Eye (tissue), 1 donor: ENCODE measurements around the gene STOML3.

Experiments used
- DNase-seq: peaks from one replicate; pipeline ENCODE4 v3.0.0-alpha.2; 2015

STOML3 gene

DNA sequence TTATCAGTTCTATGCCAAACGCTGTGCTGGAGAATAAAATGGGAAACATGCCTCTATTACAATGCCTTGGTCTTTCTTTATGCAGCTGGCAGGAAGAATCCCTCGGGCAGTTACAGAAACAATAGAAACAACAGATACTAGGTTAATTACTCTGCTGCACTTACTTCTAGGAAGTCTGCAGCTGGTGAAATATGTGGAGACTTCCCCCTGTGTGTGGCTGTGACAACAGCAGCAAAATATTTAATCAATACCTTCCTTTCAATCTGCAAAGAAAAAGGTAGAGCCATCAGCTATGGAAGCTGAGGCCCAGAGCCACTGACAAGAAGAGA is 9.9 kb downstream of the STOML3 start:
- peak; percentile 56 for DNase-seq

DNA sequence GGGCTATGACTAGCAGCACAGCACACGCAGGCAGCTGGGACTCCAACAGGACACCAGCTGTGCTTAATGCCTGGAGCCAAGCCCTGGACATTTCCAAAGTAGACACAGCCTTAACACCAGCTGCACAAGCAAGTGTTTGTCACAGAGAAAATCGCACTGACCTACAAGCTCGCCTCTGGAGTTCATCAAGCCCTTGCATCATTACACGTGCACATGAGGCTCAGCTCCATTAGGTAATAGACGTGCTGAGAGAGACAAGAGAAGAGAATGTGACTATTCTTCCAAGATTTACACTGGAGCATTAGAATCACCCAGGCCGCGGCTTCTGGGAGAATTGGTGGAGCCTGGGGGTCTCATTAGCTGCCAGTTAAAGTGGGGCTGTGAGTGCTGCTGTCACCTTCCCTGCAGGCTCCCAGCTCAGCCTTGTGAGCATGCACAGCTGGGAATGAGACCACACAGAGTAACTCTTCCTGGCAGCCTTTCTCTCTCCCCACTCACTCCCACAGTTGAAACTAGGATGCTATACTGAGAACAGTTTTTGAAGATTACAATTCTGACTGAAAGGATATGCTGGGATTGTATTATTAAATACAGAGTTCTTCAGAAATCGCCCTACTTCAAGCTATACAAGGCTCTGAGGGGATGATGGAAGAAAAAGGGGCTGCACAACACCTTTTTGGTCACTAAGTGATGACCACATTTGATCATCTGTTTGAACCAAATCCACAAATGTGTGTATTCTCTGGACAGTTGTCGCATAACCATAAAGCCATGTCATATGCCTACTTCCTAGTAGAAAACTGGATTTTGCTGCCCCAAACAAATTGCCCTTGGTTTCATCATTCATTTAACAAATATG is 10.5 kb downstream of the STOML3 start:
- DNase-seq = peak; percentile 93

DNA sequence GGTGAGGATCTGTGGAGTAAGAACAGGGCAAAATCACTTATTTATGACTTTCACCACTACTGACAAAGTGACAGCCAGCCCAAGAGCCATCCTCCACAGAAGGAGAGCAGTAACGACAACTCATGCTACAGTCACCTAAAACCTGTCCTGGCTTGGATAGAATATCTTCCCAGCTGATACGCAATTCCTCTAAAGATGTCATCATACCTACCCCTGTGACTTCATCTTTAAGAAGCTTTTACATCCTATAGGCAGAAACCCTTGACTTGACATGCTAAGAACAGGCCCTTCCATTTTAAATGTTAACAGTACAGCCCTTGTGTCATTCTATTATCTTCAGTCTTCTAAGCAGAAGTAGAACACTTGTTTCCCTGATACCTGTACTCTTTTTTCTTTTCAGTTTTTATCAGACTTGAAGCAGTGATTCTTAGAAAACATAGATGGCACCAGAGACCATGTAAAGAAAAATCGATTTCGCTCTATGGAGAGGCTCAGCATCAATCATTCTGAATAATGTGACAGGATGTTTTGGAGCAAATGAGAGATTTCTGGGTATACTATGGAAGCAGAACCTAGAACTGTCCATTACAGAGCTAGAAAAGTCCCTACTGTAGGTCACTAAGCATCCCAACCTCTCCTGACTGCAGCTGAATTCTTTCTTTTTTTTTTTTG is 20.1 kb downstream of the STOML3 start:
- DNase-seq = peak; percentile 11

DNA sequence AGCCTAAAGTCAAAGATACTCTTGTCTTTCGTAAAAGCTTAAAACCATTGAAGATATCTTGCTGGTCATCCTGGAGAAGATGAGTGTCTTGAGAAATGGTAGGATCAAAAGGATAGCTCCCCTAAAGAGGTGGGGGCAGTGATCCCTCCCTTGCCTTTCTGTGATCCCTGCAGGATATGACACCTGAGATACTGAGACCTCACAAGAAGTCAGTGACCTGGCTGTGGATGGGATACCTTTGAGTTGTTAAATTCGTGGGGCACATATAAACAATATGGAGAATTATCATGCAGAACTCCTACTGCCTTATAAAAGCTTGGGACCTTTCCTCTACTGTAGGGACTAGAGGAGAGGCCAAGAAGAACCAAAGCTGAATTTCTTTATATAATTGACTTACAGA is 21.4 kb downstream of the STOML3 start:
- no peak for DNase-seq

DNA sequence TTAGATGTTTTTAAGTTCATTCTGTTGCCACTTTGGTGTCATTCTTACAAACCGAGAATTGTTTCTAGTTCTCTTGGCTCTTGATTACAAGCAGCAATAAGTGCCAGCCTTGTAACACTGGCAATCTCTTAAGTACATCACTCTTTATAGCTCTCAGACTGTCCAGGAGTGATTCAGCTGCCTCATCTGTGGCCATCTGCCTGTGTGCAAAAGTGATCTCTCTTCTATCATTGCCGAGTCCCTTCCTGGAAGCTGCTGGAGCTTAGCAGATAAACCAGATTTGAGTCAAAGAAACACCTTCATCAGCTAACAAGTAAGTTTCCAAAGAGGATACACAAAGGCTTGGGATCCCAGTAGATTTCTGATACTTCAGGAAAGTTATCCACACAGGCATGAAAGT is 23.2 kb downstream of the STOML3 start:
- no peak for DNase-seq

DNA sequence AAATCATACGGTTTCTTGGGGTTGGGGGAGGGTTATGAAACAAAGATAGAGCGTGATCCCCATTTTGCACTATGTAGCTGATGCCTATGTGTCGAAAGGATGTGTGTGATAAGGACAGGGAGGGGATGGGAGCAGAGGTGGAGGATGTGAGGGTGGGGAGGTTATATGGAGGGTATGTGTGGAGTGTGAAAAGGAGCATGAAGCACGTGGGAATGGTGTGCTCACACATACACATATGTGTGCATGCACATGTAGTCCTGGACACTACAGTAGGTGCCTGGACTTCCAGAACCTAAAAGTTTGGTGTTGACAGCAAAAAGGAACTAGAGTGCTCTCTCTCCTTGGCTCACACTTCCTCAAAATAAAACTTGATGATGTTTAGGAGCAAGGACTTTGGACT is 25.4 kb downstream of the STOML3 start:
- no peak for DNase-seq

DNA sequence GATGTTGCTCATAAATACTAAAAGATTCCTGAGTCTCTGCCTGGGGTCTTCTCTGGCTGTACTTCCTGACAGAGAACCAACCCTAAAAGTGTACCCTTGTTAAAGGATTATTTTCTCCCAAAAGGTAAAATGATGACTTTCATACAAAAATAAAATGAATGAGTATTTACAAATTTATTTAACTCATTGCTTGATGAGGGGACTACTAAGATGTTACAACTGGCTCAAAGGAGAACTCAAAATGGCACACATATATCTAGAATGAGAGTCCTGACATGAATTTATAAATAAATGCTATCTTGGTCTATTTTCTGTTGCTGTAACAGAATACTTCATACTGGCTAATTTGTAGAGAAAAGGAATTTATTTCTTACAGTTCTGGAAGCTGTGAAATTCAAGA is 30.5 kb downstream of the STOML3 start:
- DNase-seq = no peak

DNA sequence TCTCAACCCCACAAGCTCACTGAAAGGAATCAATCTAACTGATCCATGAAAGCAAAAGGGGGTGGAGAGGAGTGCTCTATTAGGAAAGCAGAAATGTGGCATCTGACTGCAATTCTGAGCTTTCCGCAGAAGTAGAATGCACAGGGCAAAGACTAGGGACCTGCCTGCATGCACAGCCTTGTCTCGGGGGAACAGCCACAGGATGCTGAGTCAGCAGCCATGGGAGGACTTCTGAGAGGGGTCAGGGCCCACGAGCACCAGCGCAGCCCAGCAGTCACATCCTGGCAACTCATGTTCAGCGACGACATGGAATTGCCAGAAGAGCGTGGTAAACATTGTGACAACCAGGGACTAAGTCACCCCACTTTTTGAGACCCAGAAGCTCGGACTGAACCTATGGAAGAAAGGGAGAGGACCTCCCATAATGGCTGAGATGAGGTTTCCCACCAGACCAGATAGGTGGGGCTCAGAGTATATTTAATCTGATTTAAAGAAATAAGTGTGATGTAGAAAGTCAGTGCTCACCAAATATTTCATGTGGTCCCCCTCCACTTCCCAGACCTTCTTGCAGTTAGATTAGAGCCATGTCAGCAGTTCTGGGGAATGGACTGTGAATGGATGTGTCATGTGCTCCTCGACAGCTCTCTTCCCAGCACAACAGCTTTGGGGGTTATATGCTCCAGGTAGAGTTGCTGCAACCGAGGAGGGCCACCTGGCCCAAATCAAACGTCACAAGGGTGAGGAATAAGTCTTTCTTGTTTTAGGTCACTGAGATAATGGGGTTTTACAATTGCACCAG is 32.6 kb downstream of the STOML3 start:
- DNase-seq = no peak

DNA sequence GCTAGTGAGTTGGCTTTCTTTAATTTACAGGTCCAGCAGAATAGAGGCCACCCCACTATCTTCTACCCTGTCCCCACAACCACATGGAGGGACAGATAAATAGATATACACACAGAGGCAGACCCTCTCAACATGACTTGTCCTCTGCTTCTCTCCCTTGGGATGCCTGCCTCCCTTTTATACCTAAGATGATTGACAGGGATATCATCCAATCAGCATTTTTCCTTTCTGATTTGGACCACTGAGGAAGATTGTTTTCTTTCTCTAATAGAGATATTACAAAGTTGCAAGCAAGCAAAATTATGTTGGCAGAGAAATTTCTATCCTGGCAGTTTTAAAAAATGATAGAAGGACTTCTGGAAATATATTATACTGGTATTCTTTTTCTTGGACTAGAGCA is 35.8 kb downstream of the STOML3 start:
- no peak for DNase-seq

DNA sequence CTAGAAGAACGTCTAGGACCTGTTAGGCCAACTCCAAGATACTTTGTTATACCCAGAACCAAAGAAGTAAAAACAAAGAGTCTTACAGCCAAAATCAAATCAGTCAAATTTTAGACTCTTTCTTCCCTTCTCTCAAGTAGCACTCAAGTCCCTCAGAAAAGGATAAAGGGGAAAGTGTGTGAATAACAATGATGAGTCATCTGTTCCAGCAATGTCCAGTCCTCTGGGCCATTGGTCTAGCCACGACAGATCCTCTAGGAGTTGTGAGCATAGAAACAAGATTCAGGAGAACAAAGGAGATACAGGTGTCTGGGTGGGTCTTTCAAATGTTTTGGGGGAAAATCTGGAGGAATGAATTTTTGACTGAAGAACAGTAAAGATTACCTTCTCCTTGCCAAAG is 36.3 kb downstream of the STOML3 start:
- DNase-seq = no peak

DNA sequence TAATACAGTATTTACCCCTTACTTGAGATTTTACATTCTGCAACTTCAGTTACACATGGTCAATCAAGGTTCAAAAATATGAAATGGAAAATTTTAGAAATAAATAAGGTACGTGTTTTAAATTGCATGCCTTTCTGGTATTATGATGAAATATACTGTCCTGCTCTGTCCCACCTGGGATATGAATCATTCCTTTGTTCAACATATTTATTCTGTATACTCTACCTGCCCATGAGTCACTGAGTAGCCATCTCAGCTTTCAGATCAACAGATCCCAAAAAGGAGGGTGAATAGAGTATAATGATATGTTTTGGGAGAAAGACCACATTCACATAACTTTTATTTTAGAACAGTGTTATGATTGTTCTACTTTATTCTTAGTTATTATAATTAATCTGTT is 37.8 kb downstream of the STOML3 start:
- DNase-seq = no peak

DNA sequence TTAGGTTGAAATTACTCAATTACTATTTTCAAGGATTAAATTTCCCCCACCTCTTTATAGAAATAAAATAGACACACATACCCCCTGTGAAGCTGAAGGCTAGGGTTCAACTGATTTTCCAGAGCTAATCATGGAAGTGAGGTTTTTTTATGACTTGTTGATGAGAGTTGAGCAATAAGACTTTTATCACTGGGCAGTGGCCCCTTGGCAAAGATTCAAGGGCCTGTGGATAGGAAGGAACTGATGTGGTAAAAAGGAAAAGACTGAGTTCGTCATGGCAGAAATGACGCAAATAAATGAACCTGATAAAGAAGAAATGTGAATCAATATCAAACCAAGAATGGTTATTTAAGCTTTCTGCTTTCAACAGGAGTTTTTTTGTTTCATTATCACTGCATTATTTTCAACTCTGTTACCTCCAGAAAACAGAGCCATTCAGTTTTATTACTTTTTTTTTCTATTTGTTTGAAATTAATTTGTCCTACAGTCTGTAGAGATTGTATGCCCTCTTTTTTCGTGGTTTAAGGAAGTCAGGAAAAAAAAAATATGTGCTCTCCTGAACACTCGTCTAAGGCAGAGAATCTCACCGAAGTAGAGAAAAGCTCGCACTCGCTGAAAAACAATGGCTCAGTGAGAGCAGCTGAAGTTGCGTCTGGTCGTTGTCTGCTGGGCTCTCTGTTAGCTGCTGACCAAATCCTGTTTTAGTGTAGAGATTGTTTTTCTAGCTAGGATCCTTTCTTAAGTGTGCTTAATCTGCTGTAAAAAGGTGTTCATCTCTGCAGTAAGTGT is 38.9 kb downstream of the STOML3 start:
- DNase-seq = no peak

DNA sequence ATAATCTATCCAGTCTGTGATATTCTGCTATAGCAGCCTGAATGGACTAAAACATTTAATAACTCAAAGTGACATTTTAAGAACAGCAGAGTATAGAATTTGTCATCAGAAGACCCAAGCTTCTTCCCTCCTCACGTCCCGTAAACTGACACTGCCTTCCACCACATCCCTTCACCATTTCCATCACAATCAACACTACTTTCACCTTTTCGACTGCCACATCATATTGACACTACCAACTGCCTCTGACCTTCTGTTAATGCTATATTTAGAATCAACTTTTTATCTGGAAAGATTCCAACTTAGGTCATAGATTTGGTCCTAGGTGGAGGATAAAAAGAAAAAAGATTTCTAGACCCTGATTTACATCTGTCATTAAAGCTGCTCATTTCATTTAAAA is 39.6 kb downstream of the STOML3 start:
- no peak for DNase-seq

DNA sequence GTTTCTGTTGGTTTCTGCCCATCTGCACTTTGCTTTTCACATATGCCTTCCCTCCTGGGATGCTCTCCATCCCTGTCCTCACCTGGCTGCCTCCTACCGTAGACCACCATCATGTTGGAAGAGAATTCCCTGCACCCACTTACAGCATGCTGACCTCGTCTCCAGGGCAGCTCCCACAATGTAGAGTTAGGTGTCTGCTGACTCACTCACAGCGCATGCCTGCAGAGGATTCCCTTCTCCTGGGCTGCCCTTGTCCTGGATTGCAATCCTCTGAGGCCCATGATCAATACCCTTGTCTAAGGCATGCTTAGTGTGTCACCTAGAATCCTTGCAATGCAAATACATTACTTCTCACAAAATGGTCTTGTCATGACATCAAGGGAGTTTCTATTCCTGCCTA is 43.6 kb downstream of the STOML3 start:
- DNase-seq = no peak

DNA sequence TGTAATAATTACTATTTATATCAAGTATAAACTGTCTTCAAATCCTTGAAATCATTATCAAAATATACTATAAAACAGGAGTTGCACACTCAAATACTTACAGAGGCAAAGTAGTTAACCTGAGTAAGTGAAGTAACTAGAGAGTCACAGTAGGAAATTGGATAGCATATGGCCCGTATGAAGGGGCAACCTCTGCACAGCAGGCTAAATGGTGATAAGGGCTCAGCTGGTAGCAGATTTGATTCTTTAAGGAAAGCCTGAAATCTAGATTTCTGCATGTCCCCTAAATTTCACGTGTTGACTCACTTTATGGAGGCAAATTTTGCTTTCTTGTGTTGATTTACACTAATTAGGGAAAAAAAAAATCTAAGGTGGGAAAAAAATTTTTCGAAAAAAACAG is 46.4 kb downstream of the STOML3 start:
- DNase-seq = no peak

DNA sequence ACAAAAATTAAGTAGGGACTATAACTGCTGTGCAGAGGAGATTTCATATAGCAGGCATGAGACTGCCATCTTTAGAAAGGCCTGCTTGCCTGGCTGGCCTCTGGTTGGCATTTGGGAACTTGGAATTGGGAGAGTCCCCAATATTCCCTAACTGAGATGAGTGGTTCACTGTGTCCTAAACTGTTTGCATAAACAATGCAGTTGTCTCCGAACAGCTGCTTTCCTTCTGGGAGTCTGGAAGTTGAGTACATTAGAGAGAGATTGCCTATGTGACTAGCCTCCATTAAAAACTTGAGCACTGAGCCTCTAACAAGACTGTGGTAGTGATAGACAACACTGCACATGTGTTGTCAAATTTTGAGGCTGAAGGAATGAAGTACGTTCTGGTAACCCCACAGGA is 47.4 kb downstream of the STOML3 start:
- no peak for DNase-seq

DNA sequence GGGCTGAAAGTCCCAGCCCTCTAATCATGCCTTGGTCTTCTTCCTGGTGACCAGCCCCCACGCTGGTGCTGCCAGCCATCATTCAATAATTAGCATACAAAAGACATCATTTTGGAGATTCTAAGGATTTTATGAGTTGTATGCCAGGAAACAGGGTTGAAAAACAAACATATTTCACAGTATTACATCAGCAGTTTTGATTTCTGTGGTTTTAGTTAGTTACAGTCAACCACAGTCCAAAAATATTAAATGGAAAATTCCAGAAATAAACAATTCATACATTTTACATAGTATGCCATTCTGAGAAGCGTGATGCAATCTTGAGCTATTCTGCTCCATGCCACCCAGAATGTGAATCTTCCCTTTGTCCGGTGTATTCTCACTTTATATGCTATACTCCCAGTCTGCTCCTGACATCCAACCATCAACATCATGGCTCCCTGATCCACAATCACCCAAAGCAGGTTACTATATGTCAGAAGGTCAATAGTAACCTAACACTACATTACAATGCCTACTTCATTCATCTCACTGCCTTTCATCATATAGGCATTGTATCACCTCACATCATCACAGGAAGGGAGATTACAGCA is 49.2 kb downstream of the STOML3 start:
- peak; percentile 4 for DNase-seq

DNA sequence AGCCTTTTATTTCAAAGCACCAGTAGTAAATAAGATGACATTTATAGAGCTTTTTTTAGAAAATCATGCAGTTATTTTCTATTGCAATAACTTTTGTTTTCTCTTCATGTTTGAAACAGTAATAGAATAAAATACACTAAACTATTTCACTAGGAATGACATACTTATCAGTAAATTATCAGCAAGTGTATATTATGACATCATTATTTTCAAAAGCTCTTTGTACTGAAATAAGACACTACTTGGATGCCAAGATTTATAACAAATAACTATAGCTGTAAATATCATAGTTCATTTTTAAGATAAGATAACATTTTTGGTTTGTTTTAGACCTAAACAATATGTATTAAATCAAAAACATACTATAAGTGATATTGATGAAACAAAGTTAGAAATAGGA is 56.8 kb downstream of the STOML3 start:
- DNase-seq = no peak

DNA sequence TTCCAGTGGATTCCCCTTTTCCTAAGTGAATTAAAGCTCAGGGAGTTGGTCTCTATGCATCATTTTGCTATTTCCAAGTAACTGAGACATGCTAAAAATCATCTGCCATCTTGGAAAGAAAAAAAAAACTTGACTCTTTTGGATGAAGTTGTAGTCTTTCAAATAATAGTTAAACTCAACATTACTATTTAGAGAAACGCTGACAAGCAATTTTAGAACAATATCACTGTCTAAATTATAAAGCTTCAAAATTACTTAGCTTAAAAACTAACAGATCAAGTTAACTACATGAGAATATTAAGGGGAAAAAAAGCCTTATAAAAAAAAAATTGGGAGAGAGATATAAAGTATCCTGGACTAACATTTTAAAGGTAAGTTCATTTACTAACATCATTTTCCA is 68.5 kb downstream of the STOML3 start:
- no peak for DNase-seq

DNA sequence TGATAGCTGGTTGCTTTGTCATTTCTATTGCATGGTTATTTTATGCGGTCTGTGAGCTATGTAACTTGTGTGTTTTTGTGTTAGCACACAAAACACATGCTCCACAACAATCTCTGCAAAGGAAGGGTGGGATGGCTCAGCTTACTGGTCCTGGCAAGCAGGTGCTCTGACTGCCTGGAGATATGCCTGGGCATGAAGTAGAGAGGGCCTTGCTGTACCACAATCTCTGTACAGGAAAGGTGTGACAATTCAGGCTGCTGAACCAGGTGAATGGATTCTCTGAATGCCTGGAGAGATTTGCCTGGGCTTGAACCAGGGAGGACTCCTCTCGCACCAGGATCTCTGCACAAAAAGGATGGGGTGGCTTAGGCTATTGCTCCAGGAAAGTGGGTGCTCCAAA is 69.5 kb downstream of the STOML3 start:
- DNase-seq = no peak
